ENCODE measurements around the gene CRYBA2.
A peak's percentile ranks its signal among the peaks of the same experiment; 100 is the strongest.

Gene CRYBA2

GRCh38 chr2:218982586-218983262, 10.5 kb downstream of the CRYBA2 start:
- no peak for DNase-seq (ENCODE audit: low spot score)

- DNase-seq (ENCODE audit: low spot score), result no peak
Observed at GRCh38 chr2:218981881-218982585, 11.2 kb downstream of the CRYBA2 start.

GRCh38 chr2:218981390-218981880, 11.8 kb downstream of the CRYBA2 start:
- DNase-seq (ENCODE audit: low spot score), result no peak

DNA sequence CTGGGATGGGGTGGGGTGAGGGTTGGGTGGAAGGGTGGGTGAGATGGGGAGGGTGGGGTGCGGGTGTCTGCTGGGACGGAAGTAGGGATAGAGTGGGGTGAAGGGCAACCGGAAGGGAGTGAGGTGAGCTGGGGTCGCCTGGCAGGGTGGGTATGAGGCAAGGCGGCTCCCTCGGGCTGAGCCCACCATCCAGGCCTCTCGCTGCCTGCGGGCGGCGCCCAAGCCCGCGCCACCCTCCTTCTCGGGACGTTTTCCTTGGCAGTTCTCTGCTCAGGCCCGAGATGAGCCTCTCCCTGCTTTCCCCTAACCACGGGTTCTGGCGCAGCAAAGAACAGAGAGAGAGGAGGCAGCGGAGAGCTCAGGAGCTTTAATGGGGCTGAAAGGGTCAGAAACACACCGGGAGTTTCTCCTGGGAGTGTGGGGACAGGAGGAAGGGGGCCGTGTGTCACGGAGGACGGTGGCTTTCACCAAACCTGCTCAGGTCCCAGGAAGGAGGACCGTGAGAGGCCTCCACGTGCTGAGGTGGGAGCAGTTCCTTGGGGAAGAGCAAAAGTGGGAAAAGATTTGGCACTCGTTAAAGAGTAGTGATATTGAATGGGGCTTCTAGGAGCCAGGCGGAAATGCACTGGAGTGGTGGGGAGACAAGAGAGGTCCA, 12.4 kb downstream of the CRYBA2 start:
- no peak for DNase-seq (ENCODE audit: low spot score)

- peak; percentile 91 for DNase-seq (ENCODE audit: low spot score)
Observed at GRCh38 chr2:218979846-218980734, 13.1 kb downstream of the CRYBA2 start.

DNA sequence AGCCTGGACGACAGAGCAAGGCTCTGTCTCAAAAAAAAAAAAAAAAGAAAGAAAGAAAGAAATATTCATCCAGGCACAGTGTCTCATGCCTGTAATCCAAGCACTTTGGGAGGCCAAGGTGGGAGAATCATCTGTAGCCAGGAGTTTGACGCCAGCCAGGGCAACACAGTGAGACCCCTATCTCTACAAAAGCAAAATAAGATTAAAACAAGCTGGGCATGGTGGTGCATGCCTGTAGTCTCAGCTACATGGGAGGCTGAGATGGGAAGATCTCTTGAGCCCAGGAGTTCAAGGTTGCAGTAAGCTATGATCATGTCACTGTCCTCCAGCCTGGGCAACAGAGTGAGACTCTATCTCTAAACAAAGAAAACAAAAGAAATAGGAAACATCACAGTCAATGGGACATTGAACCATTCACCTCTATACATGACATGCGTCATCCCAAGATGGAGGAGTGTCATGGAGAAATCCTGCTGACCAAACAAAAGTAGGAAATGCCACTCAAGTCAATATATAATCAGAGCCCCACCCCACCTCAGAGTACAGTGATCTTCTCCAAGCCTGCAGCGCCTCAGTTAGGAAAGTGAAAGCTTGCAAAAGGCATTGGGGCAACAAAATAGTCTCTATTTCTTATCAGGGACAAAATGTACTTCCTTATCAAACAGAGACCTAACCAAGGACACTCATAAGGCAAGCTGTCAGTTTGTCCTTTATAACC, 18.0 kb downstream of the CRYBA2 start:
- no peak for DNase-seq (ENCODE audit: low spot score)

GRCh38 chr2:218970894-218971293, 22.3 kb downstream of the CRYBA2 start:
- no peak for DNase-seq (ENCODE audit: low spot score)

- peak; percentile 79 for DNase-seq (ENCODE audit: low spot score)
Observed at GRCh38 chr2:218964041-218964771, 29.0 kb downstream of the CRYBA2 start.

DNA sequence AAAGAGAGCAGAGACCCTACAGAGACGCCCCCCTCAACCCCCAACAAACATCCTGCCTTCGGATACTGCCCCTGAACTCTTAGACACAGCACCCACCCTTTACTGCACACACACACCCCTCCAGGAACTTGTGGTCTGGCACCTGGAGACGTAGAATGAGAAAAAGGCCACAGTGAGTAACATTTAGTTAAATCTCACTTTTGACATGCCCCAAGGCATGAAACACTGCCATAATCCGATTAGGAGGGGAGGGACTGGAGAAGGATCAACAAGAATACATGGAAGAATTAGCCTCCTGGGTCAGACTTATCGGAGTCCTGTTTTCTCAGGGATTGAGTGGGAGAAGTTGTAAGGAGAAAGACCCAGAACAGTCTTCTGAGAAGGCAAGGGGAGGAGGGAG, 29.6 kb downstream of the CRYBA2 start:
- DNase-seq (ENCODE audit: low spot score), result peak; percentile 50

- peak; percentile 96 for DNase-seq (ENCODE audit: low spot score)
Observed at GRCh38 chr2:218962859-218963492, 30.2 kb downstream of the CRYBA2 start.

- peak; percentile 53 for DNase-seq (ENCODE audit: low spot score)
Observed at GRCh38 chr2:218961651-218962570, 31.3 kb downstream of the CRYBA2 start.

DNA sequence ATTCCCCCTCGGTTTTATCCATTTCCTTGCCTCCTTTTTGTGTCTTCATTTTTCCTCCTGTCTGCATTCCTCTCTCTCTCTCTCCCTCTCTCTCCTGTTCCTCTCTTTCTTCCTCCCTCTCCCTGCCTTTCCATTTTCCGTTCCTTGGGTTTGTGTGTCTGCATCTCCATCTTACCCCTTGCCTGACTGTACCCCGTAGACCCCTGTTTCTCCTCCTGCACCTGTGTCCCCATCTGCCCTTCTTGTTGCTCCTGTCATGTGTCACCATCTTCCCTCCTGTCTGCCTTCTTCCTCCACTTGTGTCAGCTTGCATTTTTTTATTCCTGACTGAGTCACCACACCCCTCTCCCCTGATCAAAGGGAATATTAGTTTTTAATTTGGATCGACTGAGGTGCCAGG, 32.0 kb downstream of the CRYBA2 start:
- DNase-seq (ENCODE audit: low spot score), result peak; percentile 31

GRCh38 chr2:218960309-218961165, 32.7 kb downstream of the CRYBA2 start:
- peak; percentile 32 for DNase-seq (ENCODE audit: low spot score)

DNA sequence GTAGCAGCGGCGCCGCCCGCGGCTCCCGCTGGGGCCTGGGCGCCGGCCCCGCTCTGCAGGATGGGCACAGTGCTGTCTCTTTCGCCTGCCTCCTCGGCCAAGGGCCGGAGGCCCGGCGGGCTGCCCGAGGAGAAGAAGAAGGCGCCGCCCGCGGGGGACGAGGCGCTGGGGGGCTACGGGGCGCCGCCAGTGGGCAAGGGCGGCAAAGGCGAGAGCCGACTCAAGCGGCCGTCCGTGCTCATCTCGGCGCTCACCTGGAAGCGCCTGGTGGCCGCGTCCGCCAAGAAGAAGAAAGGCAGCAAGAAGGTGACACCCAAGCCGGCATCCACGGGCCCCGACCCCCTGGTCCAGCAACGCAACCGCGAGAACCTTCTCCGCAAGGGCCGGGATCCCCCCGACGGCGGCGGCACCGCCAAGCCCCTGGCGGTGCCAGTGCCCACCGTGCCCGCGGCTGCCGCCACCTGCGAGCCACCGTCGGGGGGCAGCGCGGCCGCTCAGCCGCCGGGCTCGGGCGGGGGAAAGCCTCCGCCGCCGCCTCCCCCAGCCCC, 33.4 kb downstream of the CRYBA2 start:
- DNase-seq (ENCODE audit: low spot score), result peak; percentile 29

DNA sequence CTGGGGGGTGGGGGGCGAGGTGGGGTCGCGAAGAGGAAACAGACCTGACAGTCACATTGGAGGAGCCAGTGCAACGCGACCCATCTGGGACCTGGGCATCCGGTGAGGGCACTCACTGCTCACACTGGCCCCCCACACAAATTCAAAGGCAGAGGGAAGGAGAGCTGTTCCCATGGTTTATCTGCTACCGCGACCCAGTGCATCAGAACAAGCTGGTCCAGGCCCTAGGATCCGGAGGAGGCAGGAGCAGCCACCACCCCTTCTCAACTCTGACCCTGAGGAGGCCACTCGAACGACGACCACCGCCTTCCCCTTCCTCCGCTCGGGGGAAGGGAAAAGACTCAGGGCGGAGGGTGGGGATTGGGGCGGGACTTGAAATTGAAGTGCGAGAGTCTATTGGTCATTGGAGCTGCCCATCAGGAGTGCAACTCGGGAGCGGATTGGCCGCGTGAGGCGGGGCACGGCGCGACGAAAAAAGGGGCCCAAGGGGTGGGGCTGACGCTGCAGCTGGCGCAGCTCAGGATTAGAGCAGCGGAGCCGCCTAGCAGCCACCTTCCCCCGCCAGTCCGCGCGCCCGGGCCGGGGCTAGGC, 34.0 kb downstream of the CRYBA2 start, which contains the start of gene CDK5R2:
CDK5R2 (plus strand) TSS at position 526 of the 591 bp plus-strand sequence. CDS start 155 bp downstream, outside the sequence.
- peak; percentile 96 for DNase-seq (ENCODE audit: low spot score)

DNA sequence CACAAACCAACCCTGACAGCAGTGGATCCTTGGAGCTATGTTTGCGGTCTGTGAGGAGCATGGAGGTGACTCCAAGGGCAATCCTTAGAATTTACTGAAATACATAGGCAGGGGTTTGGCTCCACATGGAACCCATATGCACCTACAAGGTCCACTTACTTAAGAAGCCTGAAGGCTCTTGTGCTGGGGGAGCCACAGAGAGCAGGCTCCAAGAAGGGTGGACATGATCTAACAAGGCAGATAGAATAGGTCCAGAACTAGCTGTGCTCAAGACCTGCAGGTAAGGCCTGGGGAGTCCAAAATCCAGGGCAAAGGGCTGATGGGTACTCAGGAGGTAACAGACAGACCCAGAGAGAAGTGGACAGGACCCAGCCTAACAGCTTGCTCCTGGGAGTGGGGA, 34.9 kb downstream of the CRYBA2 start:
- DNase-seq (ENCODE audit: low spot score), result no peak

DNA sequence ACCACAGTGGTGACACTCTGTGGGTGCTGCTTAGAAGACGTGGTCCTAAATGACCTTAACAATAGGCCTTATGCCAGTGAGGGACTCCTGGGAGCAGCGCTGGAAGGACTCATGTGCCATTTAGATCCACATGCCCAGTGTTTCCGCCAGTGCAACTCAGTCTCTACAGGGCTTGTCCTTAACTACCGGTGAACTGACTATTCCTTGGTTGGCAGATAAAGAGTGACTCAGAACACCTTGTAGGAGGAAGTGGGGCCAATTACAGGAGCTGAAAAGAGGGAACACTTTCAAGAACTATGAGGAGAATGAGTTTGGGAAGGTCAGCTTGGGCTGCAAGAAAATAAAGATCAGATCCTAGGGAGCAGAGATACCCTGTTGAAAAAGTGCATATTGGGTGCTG, 35.6 kb downstream of the CRYBA2 start:
- DNase-seq (ENCODE audit: low spot score), result no peak

Data from SK-N-DZ (cell line).